Astrocyte of the spinal cord (primary cell): Measurements from ENCODE around the gene CWH43.
"Not testable (repeated sequence)": the region's sequence is repeated elsewhere in the genome, so short reads cannot be mapped to it uniquely, and the experiment has no call there.

ENCODE experiments used
- DNase-seq: peaks from one replicate; pipeline ENCODE4 v3.0.0; 2011; ENCODE audit warnings: low read depth, low spot score
- H3K4me3 ChIP-seq: 2 replicates; pipeline ENCODE4 v1.5.1; 2011; ENCODE audit warnings: low read depth, mild to moderate bottlenecking, low read length, moderate library complexity
- in situ Hi-C: cut with HindIII; loops from 2 replicates; pipeline ENCODE4 v1.10.0; 2017; ENCODE audit warnings: low sequenced_read_pairs

CWH43 gene

DNA sequence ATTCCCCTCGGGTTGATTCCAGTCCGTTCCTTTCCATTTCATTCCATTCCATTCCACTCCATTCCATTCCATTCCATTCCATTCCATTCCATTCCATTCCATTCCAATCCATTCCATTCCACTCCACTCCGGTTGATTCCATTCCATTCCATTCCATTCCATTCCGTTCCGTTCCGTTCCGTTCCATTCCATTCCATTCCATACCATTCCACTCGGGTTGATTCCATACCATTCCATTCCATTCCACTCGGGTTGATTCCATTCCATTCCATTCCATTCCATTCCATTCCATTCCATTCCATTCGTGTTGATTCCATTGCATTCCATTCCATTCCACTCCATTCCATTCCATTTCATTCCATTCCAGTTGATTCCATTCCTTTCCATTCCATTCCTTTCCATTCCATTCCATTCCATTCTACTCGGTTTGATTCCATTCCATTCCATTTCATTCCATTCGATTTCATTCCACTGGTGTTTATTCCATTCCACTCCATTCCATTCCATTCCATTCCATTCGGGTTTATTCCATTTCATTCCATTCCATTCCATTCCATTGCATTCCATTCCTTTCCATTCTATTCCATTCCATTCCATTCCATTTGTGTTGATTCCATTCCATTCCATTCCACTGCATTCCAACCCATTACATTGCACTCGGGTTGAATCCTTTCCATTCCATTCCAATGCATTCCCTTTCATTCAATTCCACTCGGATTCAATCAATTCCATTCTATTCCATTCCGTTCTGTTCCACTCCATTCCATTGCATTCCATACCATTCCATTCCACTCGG is 122.3 kb downstream of the CWH43 start:
- H3K4me3 ChIP-seq, DNase-seq: not testable (repeated sequence)

DNA sequence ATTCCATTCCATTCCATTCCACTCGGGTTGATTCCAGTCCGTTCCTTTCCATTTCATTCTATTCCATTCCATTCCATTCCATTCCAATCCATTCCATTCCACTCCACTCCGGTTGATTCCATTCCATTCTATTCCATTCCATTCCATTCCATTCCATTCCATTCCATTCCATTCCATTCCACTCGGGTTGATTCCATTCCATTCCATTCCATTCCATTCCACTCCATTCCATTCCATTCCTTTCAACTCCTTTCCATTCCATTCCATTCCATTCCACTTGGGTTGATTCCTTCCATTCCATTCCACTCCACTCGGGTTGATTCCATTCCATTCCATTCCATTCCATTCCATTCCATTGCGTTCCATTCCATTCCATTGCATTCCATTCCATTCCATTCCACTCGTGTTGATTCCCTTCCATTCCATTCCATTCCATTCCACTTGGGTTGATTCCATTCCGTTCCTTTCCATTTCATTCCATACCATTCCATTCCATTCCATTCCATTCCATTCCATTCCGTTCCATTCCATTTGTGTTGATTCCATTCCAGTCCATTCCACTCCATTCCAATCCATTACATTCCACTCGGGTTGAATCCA is 123.6 kb downstream of the CWH43 start:
- DNase-seq, in situ Hi-C loops, H3K4me3 ChIP-seq: not testable (repeated sequence)

More for the DNA sequence above, 122.3 kb downstream of the CWH43 start:
- in situ Hi-C loops = not testable (repeated sequence)

DNA sequence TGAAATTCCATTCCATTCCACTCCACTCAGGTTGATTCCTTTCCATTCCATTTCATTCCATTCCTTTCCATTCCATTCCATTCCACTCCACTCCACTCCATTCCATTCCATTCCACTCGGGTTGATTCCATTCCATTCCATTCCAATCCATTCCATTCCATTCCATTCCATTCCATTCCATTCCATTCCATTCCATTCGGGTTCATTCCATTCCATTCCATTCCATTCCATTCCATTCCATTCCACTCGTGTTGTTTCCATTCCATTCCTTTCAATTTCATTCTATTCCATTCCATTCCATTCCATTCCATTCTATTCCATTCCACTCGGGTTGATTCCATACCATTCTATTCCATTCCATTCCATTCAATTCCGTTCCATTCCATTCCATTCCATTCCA is 124.5 kb downstream of the CWH43 start:
- in situ Hi-C loops = not testable (repeated sequence)

More for the DNA sequence above, 124.5 kb downstream of the CWH43 start:
- not testable (repeated sequence) for DNase-seq, H3K4me3 ChIP-seq
